Measurements from ENCODE around the gene PPDPF.

The PPDPF gene

GRCh38 chr20:63565021-63565698 lies 44.6 kb downstream of the PPDPF start:
- no peaks in the 10 kb centered on the region for H3K9me3 ChIP-seq (ENCODE audit: control insufficient read depth in 1 of 2, low read length in 2 of 2)
- peaks cover 0 to 17% of the 10 kb centered on the region in 2 donors for H3K4me1 ChIP-seq (ENCODE audit: control insufficient read depth in 1 of 2, insufficient read depth in 2 of 2, low read length in 2 of 2)
- no peak overlapping the region for H3K9ac ChIP-seq (ENCODE audit: low read depth in 1 of 2, low read length in 2 of 2)
- no peak overlapping the region for H3K4me3 ChIP-seq (ENCODE audit: low read depth in 1 of 2, low read length in 2 of 2)
- H3K27ac ChIP-seq (ENCODE audit: low read depth, low read length) = no peak overlapping the region
- H3K27me3 ChIP-seq (ENCODE audit: control insufficient read depth in 1 of 2, insufficient read depth in 2 of 2, low read length in 2 of 2) = no peaks in the 10 kb centered on the region
- H3K36me3 ChIP-seq (ENCODE audit: control insufficient read depth in 1 of 2, insufficient read depth in 2 of 2, low read length in 2 of 2) = peaks cover 0 to 21% of the 10 kb centered on the region in 2 donors

- Histone ChIP-seq H3K9ac (ENCODE audit: low read depth in 1 of 2, low read length in 2 of 2) (no peak overlapping the region), H3K27ac (ENCODE audit: low read depth, low read length) (no peak overlapping the region), H3K36me3 (ENCODE audit: control insufficient read depth in 1 of 2, insufficient read depth in 2 of 2, low read length in 2 of 2) (peaks cover 0 to 16% of the 10 kb centered on the region in 2 donors), H3K9me3 (ENCODE audit: control insufficient read depth in 1 of 2, low read length in 2 of 2) (no peaks in the 10 kb centered on the region), H3K4me3 (ENCODE audit: low read depth in 1 of 2, low read length in 2 of 2) (no peak overlapping the region), H3K27me3 (ENCODE audit: control insufficient read depth in 1 of 2, insufficient read depth in 2 of 2, low read length in 2 of 2) (no peaks in the 10 kb centered on the region), H3K4me1 (ENCODE audit: control insufficient read depth in 1 of 2, insufficient read depth in 2 of 2, low read length in 2 of 2) (peaks cover 0 to 17% of the 10 kb centered on the region in 2 donors)
Observed at GRCh38 chr20:63565699-63566335, 45.3 kb downstream of the PPDPF start.

GRCh38 chr20:63566395-63567135 lies 46.0 kb downstream of the PPDPF start:
- Histone ChIP-seq H3K36me3 (ENCODE audit: control insufficient read depth in 1 of 2, insufficient read depth in 2 of 2, low read length in 2 of 2) (peaks cover 0 to 11% of the 10 kb centered on the region in 2 donors), H3K4me1 (ENCODE audit: control insufficient read depth in 1 of 2, insufficient read depth in 2 of 2, low read length in 2 of 2) (peaks cover 0 to 17% of the 10 kb centered on the region in 2 donors), H3K4me3 (ENCODE audit: low read depth in 1 of 2, low read length in 2 of 2) (no peak overlapping the region), H3K9me3 (ENCODE audit: control insufficient read depth in 1 of 2, low read length in 2 of 2) (no peaks in the 10 kb centered on the region), H3K27ac (ENCODE audit: low read depth, low read length) (no peak overlapping the region), H3K9ac (ENCODE audit: low read depth in 1 of 2, low read length in 2 of 2) (no peak overlapping the region), H3K27me3 (ENCODE audit: control insufficient read depth in 1 of 2, insufficient read depth in 2 of 2, low read length in 2 of 2) (no peaks in the 10 kb centered on the region)

- Histone ChIP-seq H3K36me3 (ENCODE audit: control insufficient read depth in 1 of 2, insufficient read depth in 2 of 2, low read length in 2 of 2) (peaks cover 0 to 11% of the 10 kb centered on the region in 2 donors), H3K9me3 (ENCODE audit: control insufficient read depth in 1 of 2, low read length in 2 of 2) (no peaks in the 10 kb centered on the region), H3K4me3 (ENCODE audit: low read depth in 1 of 2, low read length in 2 of 2) (no peak overlapping the region), H3K27me3 (ENCODE audit: control insufficient read depth in 1 of 2, insufficient read depth in 2 of 2, low read length in 2 of 2) (no peaks in the 10 kb centered on the region), H3K9ac (ENCODE audit: low read depth in 1 of 2, low read length in 2 of 2) (no peak overlapping the region), H3K4me1 (ENCODE audit: control insufficient read depth in 1 of 2, insufficient read depth in 2 of 2, low read length in 2 of 2) (peaks cover 0 to 17% of the 10 kb centered on the region in 2 donors), H3K27ac (ENCODE audit: low read depth, low read length) (no peak overlapping the region)
Observed at GRCh38 chr20:63567136-63567385, 46.5 kb downstream of the PPDPF start.

- Histone ChIP-seq H3K4me3 (ENCODE audit: low read depth in 1 of 2, low read length in 2 of 2) (peak overlapping the region; percentile 30 to 36), H3K27me3 (ENCODE audit: control insufficient read depth in 1 of 2, insufficient read depth in 2 of 2, low read length in 2 of 2) (no peaks in the 10 kb centered on the region), H3K9ac (ENCODE audit: low read depth in 1 of 2, low read length in 2 of 2) (no peak overlapping the region), H3K27ac (ENCODE audit: low read depth, low read length) (no peak overlapping the region), H3K4me1 (ENCODE audit: control insufficient read depth in 1 of 2, insufficient read depth in 2 of 2, low read length in 2 of 2) (peaks cover 0 to 17% of the 10 kb centered on the region in 2 donors), H3K9me3 (ENCODE audit: control insufficient read depth in 1 of 2, low read length in 2 of 2) (no peaks in the 10 kb centered on the region), H3K36me3 (ENCODE audit: control insufficient read depth in 1 of 2, insufficient read depth in 2 of 2, low read length in 2 of 2) (peaks cover 0 to 11% of the 10 kb centered on the region in 2 donors)
Observed at GRCh38 chr20:63567386-63568169, 47.0 kb downstream of the PPDPF start.

GRCh38 chr20:63568170-63568981 lies 47.8 kb downstream of the PPDPF start:
- Histone ChIP-seq H3K36me3 (ENCODE audit: control insufficient read depth in 1 of 2, insufficient read depth in 2 of 2, low read length in 2 of 2) (peaks cover 0 to 11% of the 10 kb centered on the region in 2 donors), H3K27ac (ENCODE audit: low read depth, low read length) (no peak overlapping the region), H3K27me3 (ENCODE audit: control insufficient read depth in 1 of 2, insufficient read depth in 2 of 2, low read length in 2 of 2) (no peaks in the 10 kb centered on the region), H3K4me1 (ENCODE audit: control insufficient read depth in 1 of 2, insufficient read depth in 2 of 2, low read length in 2 of 2) (peaks cover 5 to 24% of the 10 kb centered on the region in 2 donors), H3K9me3 (ENCODE audit: control insufficient read depth in 1 of 2, low read length in 2 of 2) (no peaks in the 10 kb centered on the region), H3K9ac (ENCODE audit: low read depth in 1 of 2, low read length in 2 of 2) (no peak overlapping the region), H3K4me3 (ENCODE audit: low read depth in 1 of 2, low read length in 2 of 2) (peak overlapping the region; percentile 30 to 36)

GRCh38 chr20:63568986-63569949 lies 48.7 kb downstream of the PPDPF start:
- Histone ChIP-seq H3K27ac (ENCODE audit: low read depth, low read length) (no peak overlapping the region), H3K27me3 (ENCODE audit: control insufficient read depth in 1 of 2, insufficient read depth in 2 of 2, low read length in 2 of 2) (no peaks in the 10 kb centered on the region), H3K36me3 (ENCODE audit: control insufficient read depth in 1 of 2, insufficient read depth in 2 of 2, low read length in 2 of 2) (peaks cover 0 to 4% of the 10 kb centered on the region in 2 donors), H3K4me3 (ENCODE audit: low read depth in 1 of 2, low read length in 2 of 2) (no peak overlapping the region), H3K9ac (ENCODE audit: low read depth in 1 of 2, low read length in 2 of 2) (no peak overlapping the region), H3K9me3 (ENCODE audit: control insufficient read depth in 1 of 2, low read length in 2 of 2) (no peaks in the 10 kb centered on the region), H3K4me1 (ENCODE audit: control insufficient read depth in 1 of 2, insufficient read depth in 2 of 2, low read length in 2 of 2) (peaks cover 6 to 28% of the 10 kb centered on the region in 2 donors)

- H3K36me3 ChIP-seq (ENCODE audit: control insufficient read depth in 1 of 2, insufficient read depth in 2 of 2, low read length in 2 of 2) = no peaks in the 10 kb centered on the region
- no peak overlapping the region for H3K4me3 ChIP-seq (ENCODE audit: low read depth in 1 of 2, low read length in 2 of 2)
- H3K9ac ChIP-seq (ENCODE audit: low read depth in 1 of 2, low read length in 2 of 2) = no peak overlapping the region
- no peaks in the 10 kb centered on the region for H3K9me3 ChIP-seq (ENCODE audit: control insufficient read depth in 1 of 2, low read length in 2 of 2)
- H3K4me1 ChIP-seq (ENCODE audit: control insufficient read depth in 1 of 2, insufficient read depth in 2 of 2, low read length in 2 of 2) = peaks cover 11 to 31% of the 10 kb centered on the region in 2 donors
- peaks cover 0 to under 1% of the 10 kb centered on the region in 2 donors for H3K27me3 ChIP-seq (ENCODE audit: control insufficient read depth in 1 of 2, insufficient read depth in 2 of 2, low read length in 2 of 2)
- H3K27ac ChIP-seq (ENCODE audit: low read depth, low read length) = no peak overlapping the region
Observed at GRCh38 chr20:63570281-63571086, 49.9 kb downstream of the PPDPF start.

Data from duodenal mucosa (tissue), 2 donors.